HG02678 (cell line): ENCODE data around the gene HSF4.

Source experiments
- ATAC-seq: cut with Tn5 transposase; IDR thresholded peaks from one replicate; pipeline ENCODE4 v1.9.1; 2021; ENCODE audit warnings: mild to moderate bottlenecking, moderate library complexity; ENCODE audit not compliant: unreplicated experiment

HSF4 gene

GRCh38 chr16:67199011-67199807 lies 34.7 kb downstream of the HSF4 start, which contains the start of gene ELMO3:
Gene ELMO3, plus strand, starts transcription at chr16:67199131. Its CDS starts 196 bp downstream, at chr16:67199327.
- no peak for ATAC-seq

GRCh38 chr16:67199808-67200198 lies 35.3 kb downstream of the HSF4 start:
- ATAC-seq = no peak

- no peak for ATAC-seq
Observed at GRCh38 chr16:67200491-67200890, 35.9 kb downstream of the HSF4 start.

GRCh38 chr16:67201411-67202345 lies 37.1 kb downstream of the HSF4 start:
- ATAC-seq = no peak

- ATAC-seq = no peak
Observed at GRCh38 chr16:67202426-67202825, 37.9 kb downstream of the HSF4 start.

- no peak for ATAC-seq
Observed at GRCh38 chr16:67202956-67203493, 38.5 kb downstream of the HSF4 start.

- ATAC-seq = no peak
Observed at GRCh38 chr16:67204076-67204475, 39.5 kb downstream of the HSF4 start.

GRCh38 chr16:67206129-67206837 lies 41.7 kb downstream of the HSF4 start:
- no peak for ATAC-seq

- ATAC-seq = no peak
Observed at GRCh38 chr16:67206838-67207248, 42.3 kb downstream of the HSF4 start.

- no peak for ATAC-seq
Observed at GRCh38 chr16:67207249-67208091, 42.9 kb downstream of the HSF4 start.

- no peak for ATAC-seq
Observed at GRCh38 chr16:67208154-67208896, 43.8 kb downstream of the HSF4 start.

GRCh38 chr16:67209565-67209964 lies 45.0 kb downstream of the HSF4 start:
- no peak for ATAC-seq

- no peak for ATAC-seq
Observed at GRCh38 chr16:67210069-67210937, 45.8 kb downstream of the HSF4 start.

GRCh38 chr16:67211674-67212073 lies 47.1 kb downstream of the HSF4 start:
- no peak for ATAC-seq

GRCh38 chr16:67212766-67213165 lies 48.2 kb downstream of the HSF4 start:
- ATAC-seq = no peak

- no peak for ATAC-seq
Observed at GRCh38 chr16:67213197-67214019, 48.9 kb downstream of the HSF4 start.

GRCh38 chr16:67215706-67216105 lies 51.2 kb downstream of the HSF4 start:
- ATAC-seq = no peak
